ENCODE data around the gene MTA2. TPM values are rescaled to one million over a fixed set of nuclear protein-coding genes. Genes with fewer than 3 reads are reported as not detected.

MTA2 gene
- total RNA-seq, 1 experiment from 2014 or later: 193 TPM

GRCh38 chr11:62607714-62608113 is 6.0 kb upstream of the MTA2 start:
- ChIA-PET CTCF (no interaction called here), POLR2A (ENCODE audit: unreplicated experiment) (no interaction called here)
- no peak for ATAC-seq

GRCh38 chr11:62605902-62606301 is 4.2 kb upstream of the MTA2 start:
- H3K4me1 ChIP-seq (ENCODE audit: insufficient read depth, low read length): peaks cover 9% of the 10 kb centered on the region
- H3F3A ChIP-seq (ENCODE audit: low read length, unreplicated experiment): no peaks in the 10 kb centered on the region
- H4K20me1 ChIP-seq (ENCODE audit: low read length): no peaks in the 10 kb centered on the region
- DNase-seq (no peak), ATAC-seq (no peak)
- no peak overlapping the region for H3K27ac ChIP-seq (ENCODE audit: low read length)
- no TSS peak for BruUV-seq (replicated peaks)
- no peak overlapping the region for H3K4me3 ChIP-seq (ENCODE audit: low read length)
- H3K79me2 ChIP-seq (ENCODE audit: low read length): peaks cover 11% of the 10 kb centered on the region
- CTCF ChIA-PET: interaction anchor here (0.8 kb wide), 1 partner anchor 12 kb away, joined by 3 read pairs; no protein-coding TSS in a partner anchor
- H2AFZ ChIP-seq (ENCODE audit: low read length): no peak overlapping the region
- no peaks in the 10 kb centered on the region for H3K27me3 ChIP-seq (ENCODE audit: low read length)
- H3K9me3 ChIP-seq (ENCODE audit: low read length): no peaks in the 10 kb centered on the region
- H3K9ac ChIP-seq (ENCODE audit: low read length): no peak overlapping the region
- intact Hi-C loops (cut with micrococcal nuclease): no loop called here
- no peaks in the 10 kb centered on the region for H3K36me3 ChIP-seq (ENCODE audit: low read depth, low read length)
- H3K9me2 ChIP-seq (replicated peaks; ENCODE audit: low read length): no peaks in the 10 kb centered on the region
- POLR2A ChIA-PET (ENCODE audit: unreplicated experiment): interaction anchor here (0.5 kb wide), 1 partner anchor 47 kb away, joined by 4 read pairs; the partner anchor contains the start of gene INTS5
- TF ChIP-seq EZH2phosphoT487 (IDR thresholded peaks at IDR 0.05; ENCODE audit: borderline replicate concordance, low read length): no peak
- TF ChIP-seq, protein P1, sequence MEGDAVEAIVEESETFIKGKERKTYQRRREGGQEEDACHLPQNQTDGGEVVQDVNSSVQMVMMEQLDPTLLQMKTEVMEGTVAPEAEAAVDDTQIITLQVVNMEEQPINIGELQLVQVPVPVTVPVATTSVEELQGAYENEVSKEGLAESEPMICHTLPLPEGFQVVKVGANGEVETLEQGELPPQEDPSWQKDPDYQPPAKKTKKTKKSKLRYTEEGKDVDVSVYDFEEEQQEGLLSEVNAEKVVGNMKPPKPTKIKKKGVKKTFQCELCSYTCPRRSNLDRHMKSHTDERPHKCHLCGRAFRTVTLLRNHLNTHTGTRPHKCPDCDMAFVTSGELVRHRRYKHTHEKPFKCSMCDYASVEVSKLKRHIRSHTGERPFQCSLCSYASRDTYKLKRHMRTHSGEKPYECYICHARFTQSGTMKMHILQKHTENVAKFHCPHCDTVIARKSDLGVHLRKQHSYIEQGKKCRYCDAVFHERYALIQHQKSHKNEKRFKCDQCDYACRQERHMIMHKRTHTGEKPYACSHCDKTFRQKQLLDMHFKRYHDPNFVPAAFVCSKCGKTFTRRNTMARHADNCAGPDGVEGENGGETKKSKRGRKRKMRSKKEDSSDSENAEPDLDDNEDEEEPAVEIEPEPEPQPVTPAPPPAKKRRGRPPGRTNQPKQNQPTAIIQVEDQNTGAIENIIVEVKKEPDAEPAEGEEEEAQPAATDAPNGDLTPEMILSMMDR (conservative IDR thresholded peaks at IDR 0.05; ENCODE audit: low read depth, low read length): no peak
- no peak for TF ChIP-seq EZH2 (IDR thresholded peaks at IDR 0.05; ENCODE audit: low read length, unreplicated experiment)
- no peak overlapping the region for H3K4me2 ChIP-seq (ENCODE audit: low read length)

More at GRCh38 chr11:62607714-62608113, 6.0 kb upstream of the MTA2 start:
- no peaks in the 10 kb centered on the region for H3K27me3 ChIP-seq (ENCODE audit: low read length)
- H3K79me2 ChIP-seq (ENCODE audit: low read length): peaks cover 12% of the 10 kb centered on the region; the same call in 1 of the 2 replicates
- H3K9me2 ChIP-seq (replicated peaks; ENCODE audit: low read length): no peaks in the 10 kb centered on the region
- no peak overlapping the region for H2AFZ ChIP-seq (ENCODE audit: low read length)
- no peak overlapping the region for H3K27ac ChIP-seq (ENCODE audit: low read length)
- H3K9ac ChIP-seq (ENCODE audit: low read length): no peak overlapping the region
- intact Hi-C loops (cut with micrococcal nuclease): no loop called here
- no peak for DNase-seq
- peaks cover 8% of the 10 kb centered on the region for H3K4me1 ChIP-seq (ENCODE audit: insufficient read depth, low read length)
- TF ChIP-seq EZH2phosphoT487 (IDR thresholded peaks at IDR 0.05; ENCODE audit: borderline replicate concordance, low read length) (no peak), EZH2 (IDR thresholded peaks at IDR 0.05; ENCODE audit: low read length, unreplicated experiment) (no peak)
- TF ChIP-seq, protein P1 (conservative IDR thresholded peaks at IDR 0.05; ENCODE audit: low read depth, low read length): no peak
- no peaks in the 10 kb centered on the region for H3K36me3 ChIP-seq (ENCODE audit: low read depth, low read length)
- H3K9me3 ChIP-seq (ENCODE audit: low read length): no peaks in the 10 kb centered on the region
- BruUV-seq (replicated peaks): no TSS peak
- no peaks in the 10 kb centered on the region for H3F3A ChIP-seq (ENCODE audit: low read length, unreplicated experiment)
- no peaks in the 10 kb centered on the region for H4K20me1 ChIP-seq (ENCODE audit: low read length)
- H3K4me2 ChIP-seq (ENCODE audit: low read length): no peak overlapping the region
- H3K4me3 ChIP-seq (ENCODE audit: low read length): no peak overlapping the region

GRCh38 chr11:62605467-62605866 is 3.8 kb upstream of the MTA2 start:
- no peak for ATAC-seq
- Histone ChIP-seq H3K4me1 (ENCODE audit: insufficient read depth, low read length) (peaks cover 8% of the 10 kb centered on the region; the same call in 1 of the 2 replicates), H2AFZ (ENCODE audit: low read length) (no peak overlapping the region), H3K4me2 (ENCODE audit: low read length) (no peak overlapping the region), H3K79me2 (ENCODE audit: low read length) (peaks cover 11% of the 10 kb centered on the region), H3K27me3 (ENCODE audit: low read length) (no peaks in the 10 kb centered on the region), H3K9me2 (replicated peaks; ENCODE audit: low read length) (no peaks in the 10 kb centered on the region), H3K27ac (ENCODE audit: low read length) (no peak overlapping the region), H4K20me1 (ENCODE audit: low read length) (no peaks in the 10 kb centered on the region), H3K9me3 (ENCODE audit: low read length) (no peaks in the 10 kb centered on the region), H3F3A (ENCODE audit: low read length, unreplicated experiment) (no peaks in the 10 kb centered on the region), H3K4me3 (ENCODE audit: low read length) (no peak overlapping the region), H3K9ac (ENCODE audit: low read length) (no peak overlapping the region), H3K36me3 (ENCODE audit: low read depth, low read length) (no peaks in the 10 kb centered on the region)
- TF ChIP-seq EZH2phosphoT487 (IDR thresholded peaks at IDR 0.05; ENCODE audit: borderline replicate concordance, low read length) (no peak), EZH2 (IDR thresholded peaks at IDR 0.05; ENCODE audit: low read length, unreplicated experiment) (no peak)
- TF ChIP-seq, protein P1 (conservative IDR thresholded peaks at IDR 0.05; ENCODE audit: low read depth, low read length): no peak
- DNase-seq: no peak
- BruUV-seq (replicated peaks): no TSS peak
- POLR2A ChIA-PET (ENCODE audit: unreplicated experiment): no interaction called here
- CTCF ChIA-PET: interaction anchor here (0.8 kb wide), 1 partner anchor 11 kb away, joined by 3 read pairs; no protein-coding TSS in a partner anchor
- intact Hi-C loops (cut with micrococcal nuclease): no loop called here

Measured in PC-3 (cell line).